Subcutaneous abdominal adipose tissue (tissue), 5 donors: ENCODE data around the gene KNTC1.
A peak's percentile ranks its signal among the peaks of the same experiment; 100 is the strongest.
"Not testable (repeated sequence)": the region's sequence is repeated elsewhere in the genome, so short reads cannot be mapped to it uniquely, and the experiment has no call there.

Experiments
- H3K27ac ChIP-seq: one replicate; pipeline ENCODE4 v1.7.0; 2013; ENCODE audit warnings: low read depth, mild to moderate bottlenecking, inconsistent platforms, low read length, moderate library complexity
- H3K27me3 ChIP-seq, 5 donors: one replicate each; pipeline ENCODE4 v1.7.0; 2013; ENCODE audit warnings: low read length in 5 of 5, inconsistent platforms in 1 of 5; ENCODE audit not compliant: control insufficient read depth in 5 of 5, insufficient read depth in 4 of 5
- H3K36me3 ChIP-seq, 5 donors: one replicate each; pipeline ENCODE4 v1.7.0; 2013; ENCODE audit warnings: low read length in 5 of 5; ENCODE audit not compliant: control insufficient read depth in 5 of 5, insufficient read depth in 5 of 5
- H3K4me1 ChIP-seq, 5 donors: one replicate each; pipeline ENCODE4 v1.7.0; 2013; ENCODE audit warnings: low read length in 5 of 5, mild to moderate bottlenecking in 3 of 5, moderate library complexity in 1 of 5; ENCODE audit not compliant: control insufficient read depth in 5 of 5, insufficient read depth in 5 of 5
- H3K4me3 ChIP-seq, 5 donors: one replicate each; pipeline ENCODE4 v1.7.0; 2013; ENCODE audit warnings: low read length in 5 of 5, low read depth in 1 of 5
- H3K9ac ChIP-seq, 5 donors: one replicate each; pipeline ENCODE4 v1.7.0; 2013; ENCODE audit warnings: low read length in 5 of 5, mild to moderate bottlenecking in 4 of 5, moderate library complexity in 3 of 5
- H3K9me3 ChIP-seq, 5 donors: one replicate each; pipeline ENCODE4 v1.7.0; 2013; ENCODE audit warnings: low read length in 5 of 5; ENCODE audit not compliant: control insufficient read depth in 5 of 5
- donor health status: healthy.
- donor health status: healthy.
- donor health status: healthy.
- donor health status: healthy.
- donor health status: healthy.

The KNTC1 gene

GRCh38 chr12:122615780-122616179 lies 88.7 kb downstream of the KNTC1 start:
- H3K36me3 ChIP-seq: peaks cover 16 to 34% (median 21%) of the 10 kb centered on the region in 5 donors
- H3K4me3 ChIP-seq: no peak overlapping the region
- no peaks in the 10 kb centered on the region for H3K9me3 ChIP-seq
- no peaks in the 10 kb centered on the region for H3K4me1 ChIP-seq
- no peaks in the 10 kb centered on the region for H3K27me3 ChIP-seq
- H3K9ac ChIP-seq: no peak overlapping the region
- no peak overlapping the region for H3K27ac ChIP-seq

DNA sequence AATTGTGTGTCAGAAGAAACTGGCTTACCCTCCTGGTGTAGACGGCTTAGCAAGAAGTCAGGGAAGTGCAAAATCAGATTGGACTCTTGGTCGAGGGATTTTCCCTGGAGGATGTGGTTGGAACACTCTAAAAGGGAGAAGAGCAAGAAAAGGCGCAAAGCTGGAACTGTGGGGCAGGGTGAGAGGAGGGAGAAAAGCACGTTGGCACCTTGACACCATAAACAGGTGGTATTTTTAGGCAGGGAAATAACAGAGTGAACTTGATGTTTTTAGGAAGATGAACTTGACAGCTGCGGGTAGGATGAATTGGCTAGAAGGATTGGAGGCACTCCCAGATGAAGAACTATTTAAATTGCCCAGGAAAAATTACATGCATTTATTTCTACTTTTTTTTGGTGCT lies 108.4 kb downstream of the KNTC1 start:
- H3K27me3 ChIP-seq: no peaks in the 10 kb centered on the region
- H3K4me3 ChIP-seq: no peak overlapping the region
- H3K9me3 ChIP-seq: no peaks in the 10 kb centered on the region
- no peaks in the 10 kb centered on the region for H3K36me3 ChIP-seq
- peaks cover 0 to 3% (median 0%) of the 10 kb centered on the region in 5 donors for H3K4me1 ChIP-seq
- H3K27ac ChIP-seq: no peak overlapping the region
- H3K9ac ChIP-seq: no peak overlapping the region

DNA sequence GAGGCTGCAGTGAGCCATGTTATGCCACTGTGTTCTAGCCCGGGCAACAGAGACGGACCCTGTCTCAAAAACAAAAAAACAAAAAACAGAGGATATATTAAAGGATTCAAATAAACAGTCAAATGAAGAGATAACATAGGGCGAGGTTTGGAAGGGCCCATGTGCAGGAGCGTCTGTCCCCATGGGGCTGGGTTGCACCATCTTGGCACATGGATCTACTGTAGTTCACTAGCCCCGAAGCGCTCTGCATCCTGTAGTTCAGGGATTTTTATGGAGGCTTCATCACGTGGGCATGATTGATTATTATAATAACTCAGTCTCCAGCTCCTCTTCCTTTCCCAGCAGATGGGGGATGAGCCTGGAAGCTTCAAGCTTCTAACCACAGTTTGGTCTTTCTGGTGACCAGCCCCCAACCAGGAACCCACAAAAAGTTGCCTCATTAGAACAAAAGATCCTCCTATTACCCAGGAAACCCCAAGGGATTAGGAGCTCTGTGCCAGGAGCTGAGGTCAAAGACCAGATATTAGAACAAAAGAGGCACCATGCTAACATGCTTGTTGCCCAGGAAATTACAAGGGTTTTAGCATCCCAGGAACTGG lies 116.3 kb downstream of the KNTC1 start:
- Histone ChIP-seq H3K9me3 (no peaks in the 10 kb centered on the region), H3K4me3 (no peak overlapping the region)

GRCh38 chr12:122646517-122647217 lies 119.6 kb downstream of the KNTC1 start:
- Histone ChIP-seq H3K36me3 (no peaks in the 10 kb centered on the region), H3K9me3 (no peaks in the 10 kb centered on the region), H3K27me3 (no peaks in the 10 kb centered on the region), H3K27ac (no peak overlapping the region), H3K9ac (no peak overlapping the region), H3K4me3 (peak overlapping the region in 1 of 5 donors; percentile 15), H3K4me1 (peaks cover 0 to 17% (median 12%) of the 10 kb centered on the region in 5 donors)

More for the DNA sequence above, 116.3 kb downstream of the KNTC1 start:
- peaks cover 0 to 17% (median 12%) of the 10 kb centered on the region in 5 donors for H3K4me1 ChIP-seq
- no peak overlapping the region for H3K9ac ChIP-seq
- no peak overlapping the region for H3K27ac ChIP-seq
- no peaks in the 10 kb centered on the region for H3K36me3 ChIP-seq
- no peaks in the 10 kb centered on the region for H3K27me3 ChIP-seq

DNA sequence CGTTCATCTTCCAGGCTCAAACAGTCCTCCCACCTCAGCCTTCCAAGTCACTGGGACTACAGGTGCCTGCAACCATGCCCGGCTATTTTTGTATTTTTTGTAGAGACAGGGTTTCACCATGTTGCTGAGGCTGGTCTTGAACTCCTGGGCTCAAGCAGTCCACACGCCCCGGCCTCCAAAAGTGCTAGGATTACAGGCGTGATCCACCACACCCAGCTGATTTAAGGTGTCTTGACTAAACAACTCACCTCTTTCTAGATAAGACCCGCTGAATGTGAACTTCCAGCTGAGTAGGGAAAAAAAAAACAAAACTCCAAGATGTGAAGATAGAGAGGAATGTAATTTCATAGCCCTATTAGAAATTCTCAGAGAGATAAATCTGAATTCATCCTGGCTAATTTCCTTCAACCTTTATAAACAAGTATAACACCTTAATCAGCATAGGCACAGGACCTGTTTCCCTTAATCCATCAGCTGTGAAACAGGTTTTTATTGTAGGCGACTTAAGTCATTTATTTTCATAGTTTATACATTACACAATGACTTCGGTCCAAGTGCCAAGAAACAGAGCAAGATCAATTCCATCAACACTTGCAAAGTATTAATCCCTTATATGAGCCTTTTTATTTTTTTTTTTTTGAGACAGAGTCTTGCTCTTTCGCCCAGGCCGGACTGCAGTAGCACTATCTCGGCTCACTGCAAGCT lies 124.6 kb downstream of the KNTC1 start:
- no peak overlapping the region for H3K4me3 ChIP-seq
- H3K27ac ChIP-seq: no peak overlapping the region
- peaks cover 0 to 4% (median 4%) of the 10 kb centered on the region in 5 donors for H3K4me1 ChIP-seq
- H3K27me3 ChIP-seq: no peaks in the 10 kb centered on the region
- no peak overlapping the region for H3K9ac ChIP-seq
- H3K36me3 ChIP-seq: no peaks in the 10 kb centered on the region
- no peaks in the 10 kb centered on the region for H3K9me3 ChIP-seq

GRCh38 chr12:122653291-122653690 lies 126.2 kb downstream of the KNTC1 start:
- not testable (repeated sequence) for H3K9ac ChIP-seq, H3K27me3 ChIP-seq, H3K4me3 ChIP-seq, H3K36me3 ChIP-seq, H3K4me1 ChIP-seq, H3K27ac ChIP-seq, H3K9me3 ChIP-seq

- Histone ChIP-seq H3K4me1 (no peaks in the 10 kb centered on the region), H3K4me3 (no peak overlapping the region), H3K27ac (no peak overlapping the region), H3K36me3 (no peaks in the 10 kb centered on the region), H3K9ac (no peak overlapping the region), H3K27me3 (no peaks in the 10 kb centered on the region), H3K9me3 (no peaks in the 10 kb centered on the region)
Observed at GRCh38 chr12:122656298-122656697, 129.2 kb downstream of the KNTC1 start.

DNA sequence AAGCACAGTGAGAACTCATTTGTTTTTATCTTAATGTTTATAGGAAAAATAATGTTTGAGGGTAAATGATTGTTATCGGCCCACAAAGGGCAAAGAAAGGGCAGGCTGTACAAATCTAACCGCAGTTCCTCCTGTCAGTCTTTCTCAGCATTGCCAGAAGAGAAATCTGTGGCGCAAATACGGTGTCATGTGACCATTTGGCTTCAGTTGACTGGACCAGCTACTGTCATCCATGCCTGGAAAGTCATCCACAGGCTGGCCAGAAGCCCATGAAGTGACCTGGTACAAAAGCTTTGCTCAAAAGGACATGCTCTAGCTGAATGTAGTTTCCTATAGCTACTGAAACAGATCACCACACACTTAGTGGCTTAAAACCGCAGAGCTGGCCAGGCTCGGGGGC lies 132.5 kb downstream of the KNTC1 start:
- H3K9me3 ChIP-seq: no peaks in the 10 kb centered on the region
- no peaks in the 10 kb centered on the region for H3K4me1 ChIP-seq
- H3K9ac ChIP-seq: no peak overlapping the region
- H3K36me3 ChIP-seq: no peaks in the 10 kb centered on the region
- H3K27me3 ChIP-seq: no peaks in the 10 kb centered on the region
- H3K4me3 ChIP-seq: no peak overlapping the region
- H3K27ac ChIP-seq: no peak overlapping the region

DNA sequence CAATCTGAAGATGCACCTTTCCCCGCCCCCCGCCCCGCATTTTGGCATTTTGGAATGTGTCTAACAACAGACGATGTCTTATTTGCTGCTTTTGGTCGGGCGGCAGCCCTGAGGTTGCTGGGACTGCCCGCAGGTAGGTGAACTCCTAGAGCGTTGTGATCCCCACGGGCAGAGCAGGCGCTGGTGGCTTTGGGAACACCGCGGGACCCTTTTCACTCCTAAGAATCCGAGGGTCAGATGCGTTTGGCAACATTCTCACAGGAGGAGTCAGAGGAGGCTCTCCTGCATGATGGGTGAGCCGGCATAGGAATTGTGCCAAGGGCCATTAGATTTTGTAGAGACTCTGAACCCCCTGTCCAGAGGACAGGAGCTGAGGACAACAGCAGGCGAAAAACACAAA lies 134.2 kb downstream of the KNTC1 start:
- Histone ChIP-seq H3K4me3 (no peak overlapping the region), H3K36me3 (no peaks in the 10 kb centered on the region), H3K4me1 (no peaks in the 10 kb centered on the region), H3K9me3 (no peaks in the 10 kb centered on the region), H3K27ac (no peak overlapping the region), H3K27me3 (no peaks in the 10 kb centered on the region), H3K9ac (no peak overlapping the region)

GRCh38 chr12:122661938-122662337 lies 134.9 kb downstream of the KNTC1 start:
- Histone ChIP-seq H3K9ac (no peak overlapping the region), H3K36me3 (no peaks in the 10 kb centered on the region), H3K27ac (no peak overlapping the region), H3K27me3 (no peaks in the 10 kb centered on the region), H3K4me3 (no peak overlapping the region), H3K4me1 (no peaks in the 10 kb centered on the region), H3K9me3 (no peaks in the 10 kb centered on the region)
